ENCODE measurements around the gene OR2T6.
"Not testable (repeated sequence)": the region's sequence is repeated elsewhere in the genome, so short reads cannot be mapped to it uniquely, and the experiment has no call there.

OR2T6 gene

GRCh38 chr1:248434913-248435312 is 59.4 kb downstream of the OR2T6 start:
- DNase-seq = not testable (repeated sequence)

- not testable (repeated sequence) for DNase-seq
Observed at GRCh38 chr1:248436303-248436702, 60.8 kb downstream of the OR2T6 start.

- DNase-seq = not testable (repeated sequence)
Observed at GRCh38 chr1:248438668-248439067, 63.1 kb downstream of the OR2T6 start.

GRCh38 chr1:248439283-248439682 is 63.7 kb downstream of the OR2T6 start:
- not testable (repeated sequence) for DNase-seq

Measured in CD4-positive, alpha-beta T cell treated with Interleukin-17A for 4 hours (primary cell).